Peyer's patch (tissue), 4 donors: ENCODE data around the gene UGT1A8. TPM values are rescaled to one million over a fixed set of nuclear protein-coding genes. Genes with fewer than 3 reads are reported as not detected.

Experiments used
- DNase-seq, 3 donors: peaks; one replicate each; pipeline ENCODE4 v3.0.0-alpha.2; 2017 to 2019
- H3K27ac ChIP-seq, 4 donors: fragments of 200-600 bp; sonication (generic); one replicate each; pipeline ENCODE4 v1.5.1; 2016 to 2019
- H3K27me3 ChIP-seq, 2 donors: fragments of 200-600 bp; sonication (generic); one replicate each; pipeline ENCODE4 v1.5.1; 2019
- H3K36me3 ChIP-seq, 3 donors: fragments of 200-600 bp; sonication (generic); one replicate each; pipeline ENCODE4 v1.5.1; 2016 to 2019
- H3K4me1 ChIP-seq, 4 donors: fragments of 200-600 bp; sonication (generic); one replicate each; pipeline ENCODE4 v1.5.1; 2016 to 2019
- H3K4me3 ChIP-seq, 4 donors: fragments of 200-600 bp; sonication (generic); 1 replicate in 3 of 4; 2 replicates in 1 of 4; pipeline ENCODE4 v1.5.1; 2016 to 2019; ENCODE audit warnings: mild to moderate bottlenecking in 1 of 4
- H3K9me3 ChIP-seq, 4 donors: fragments of 200-600 bp; sonication (generic); one replicate each; pipeline ENCODE4 v1.5.1; 2016 to 2019; ENCODE audit warnings: mild to moderate bottlenecking in 1 of 4
- CTCF ChIP-seq, 6 experiments: fragments of 450-650 bp in 4 of 6; fragments of 200-600 bp in 2 of 6; sonication (generic) in 1 of 6; IDR thresholded peaks; one replicate each; pipeline ENCODE4 v1.5.1; 2017 to 2019; ENCODE audit warnings: antibody characterized with exemption in 6 of 6, mild to moderate bottlenecking in 3 of 6, moderate library complexity in 1 of 6
- POLR2A ChIP-seq, 2 donors: fragments of 450-650 bp; IDR thresholded peaks; one replicate each; pipeline ENCODE4 v1.5.1; 2017; ENCODE audit warnings: antibody characterized with exemption in 2 of 2, mild to moderate bottlenecking in 2 of 2, moderate library complexity in 2 of 2
- total RNA-seq, 4 donors: library from RNA; depleted of rRNA; stranded (reverse); fragments of >200 nt; gene quantifications; one replicate each; pipeline ENCODE4 v1.1.0, GENCODE V29; 2016

The UGT1A8 gene
- total RNA-seq, 4 donors from 2014 or later, result 2.5 to 19.6 (median 10.5) TPM

- no peak overlapping the region for H3K27ac ChIP-seq
- H3K9me3 ChIP-seq, result no peaks in the 10 kb centered on the region
- no peaks in the 10 kb centered on the region for H3K27me3 ChIP-seq
- no peak for TF ChIP-seq POLR2A (IDR thresholded peaks at IDR 0.05)
- no peak overlapping the region for H3K4me3 ChIP-seq
- H3K4me1 ChIP-seq, result no peaks in the 10 kb centered on the region
- DNase-seq, result no peak
- peaks cover 0 to 5% (median 0%) of the 10 kb centered on the region in 3 donors for H3K36me3 ChIP-seq
Measured at GRCh38 chr2:233769260-233769659, 151.8 kb downstream of the UGT1A8 start.

DNA sequence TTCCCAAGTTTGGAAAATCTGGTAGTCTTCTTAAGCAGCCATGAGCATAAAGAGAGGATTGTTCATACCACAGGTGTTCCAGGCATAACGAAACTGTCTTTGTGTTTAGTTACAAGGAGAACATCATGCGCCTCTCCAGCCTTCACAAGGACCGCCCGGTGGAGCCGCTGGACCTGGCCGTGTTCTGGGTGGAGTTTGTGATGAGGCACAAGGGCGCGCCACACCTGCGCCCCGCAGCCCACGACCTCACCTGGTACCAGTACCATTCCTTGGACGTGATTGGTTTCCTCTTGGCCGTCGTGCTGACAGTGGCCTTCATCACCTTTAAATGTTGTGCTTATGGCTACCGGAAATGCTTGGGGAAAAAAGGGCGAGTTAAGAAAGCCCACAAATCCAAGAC, 154.7 kb downstream of the UGT1A8 start:
- Histone ChIP-seq H3K4me1 (no peaks in the 10 kb centered on the region), H3K4me3 (no peak overlapping the region), H3K36me3 (peaks cover 0 to 5% (median 0%) of the 10 kb centered on the region in 3 donors), H3K27ac (no peak overlapping the region), H3K27me3 (no peaks in the 10 kb centered on the region), H3K9me3 (no peaks in the 10 kb centered on the region)
- TF ChIP-seq CTCF (IDR thresholded peaks at IDR 0.05), result no peak
- no peak for TF ChIP-seq POLR2A (IDR thresholded peaks at IDR 0.05)
- no peak for DNase-seq

DNA sequence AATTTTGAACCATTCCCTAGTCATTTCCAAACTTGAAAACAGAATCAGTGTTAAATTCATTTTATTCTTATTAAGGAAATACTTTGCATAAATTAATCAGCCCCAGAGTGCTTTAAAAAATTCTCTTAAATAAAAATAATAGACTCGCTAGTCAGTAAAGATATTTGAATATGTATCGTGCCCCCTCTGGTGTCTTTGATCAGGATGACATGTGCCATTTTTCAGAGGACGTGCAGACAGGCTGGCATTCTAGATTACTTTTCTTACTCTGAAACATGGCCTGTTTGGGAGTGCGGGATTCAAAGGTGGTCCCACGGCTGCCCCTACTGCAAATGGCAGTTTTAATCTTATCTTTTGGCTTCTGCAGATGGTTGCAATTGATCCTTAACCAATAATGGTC, 155.2 kb downstream of the UGT1A8 start:
- H3K4me3 ChIP-seq, result no peak overlapping the region
- H3K36me3 ChIP-seq, result peaks cover 0 to 5% (median 0%) of the 10 kb centered on the region in 3 donors
- no peaks in the 10 kb centered on the region for H3K9me3 ChIP-seq
- H3K27me3 ChIP-seq, result no peaks in the 10 kb centered on the region
- no peak for DNase-seq
- no peaks in the 10 kb centered on the region for H3K4me1 ChIP-seq
- H3K27ac ChIP-seq, result no peak overlapping the region
- no peak for TF ChIP-seq POLR2A (IDR thresholded peaks at IDR 0.05)
- TF ChIP-seq CTCF (IDR thresholded peaks at IDR 0.05), result no peak

DNA sequence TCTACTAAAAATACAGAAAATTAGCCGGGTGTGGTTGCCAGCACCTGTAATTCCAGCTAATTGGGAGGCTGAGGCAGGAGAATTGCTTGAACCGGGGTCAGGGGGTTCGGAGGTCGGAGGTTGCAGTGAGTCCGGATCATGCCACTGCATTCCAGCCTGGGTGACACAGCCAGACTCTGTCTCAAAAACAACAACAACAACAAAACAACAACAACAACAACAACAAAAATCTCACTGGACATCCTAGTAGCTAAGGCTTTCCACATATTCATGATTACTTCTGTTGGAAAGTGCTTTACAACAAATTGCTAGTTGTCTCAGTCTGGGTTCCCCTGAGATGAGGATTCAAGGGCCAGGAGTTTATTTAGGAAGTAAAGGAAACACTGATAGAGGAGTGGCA, 156.4 kb downstream of the UGT1A8 start:
- Histone ChIP-seq H3K36me3 (no peaks in the 10 kb centered on the region), H3K27ac (no peak overlapping the region), H3K27me3 (no peaks in the 10 kb centered on the region), H3K4me3 (no peak overlapping the region), H3K4me1 (no peaks in the 10 kb centered on the region), H3K9me3 (no peaks in the 10 kb centered on the region)
- TF ChIP-seq POLR2A (IDR thresholded peaks at IDR 0.05), result no peak
- TF ChIP-seq CTCF (IDR thresholded peaks at IDR 0.05), result no peak
- no peak for DNase-seq

GRCh38 chr2:233775414-233775813, 158.0 kb downstream of the UGT1A8 start:
- Histone ChIP-seq H3K4me3 (no peak overlapping the region), H3K9me3 (no peaks in the 10 kb centered on the region), H3K4me1 (no peaks in the 10 kb centered on the region), H3K27me3 (no peaks in the 10 kb centered on the region), H3K27ac (no peak overlapping the region), H3K36me3 (no peaks in the 10 kb centered on the region)
- TF ChIP-seq POLR2A (IDR thresholded peaks at IDR 0.05) (no peak), CTCF (IDR thresholded peaks at IDR 0.05) (no peak)
- no peak for DNase-seq

DNA sequence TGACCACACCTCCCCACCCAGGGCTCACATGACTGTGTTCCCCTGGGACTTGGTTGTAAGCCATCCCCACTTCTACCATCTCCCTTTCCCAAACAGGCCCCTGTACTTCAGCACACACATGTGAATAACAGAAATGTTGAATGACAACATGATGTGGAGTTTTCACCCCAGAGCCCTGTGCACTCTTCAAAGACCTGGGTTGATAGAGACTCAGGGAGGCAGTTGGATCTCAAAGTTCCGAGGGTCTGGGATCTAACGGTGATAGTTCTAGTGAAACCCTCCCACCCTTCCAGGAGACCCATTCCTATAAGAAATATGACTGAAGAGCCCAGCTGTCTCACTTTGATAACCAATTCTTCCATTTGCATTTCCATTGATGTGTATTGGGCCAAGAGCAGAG, 160.6 kb downstream of the UGT1A8 start, which contains the start of gene MROH2A:
TSS of gene MROH2A (plus strand) at position 301 of the 400 bp plus-strand sequence. CDS start 1,029 bp downstream, outside the sequence.
- no peak for DNase-seq
- Histone ChIP-seq H3K27ac (no peak within 1 kb of the TSS), H3K27me3 (no peaks in the 10 kb centered on the region), H3K9me3 (no peaks in the 10 kb centered on the region), H3K36me3 (no peaks in the 10 kb centered on the region), H3K4me3 (no peak within 1 kb of the TSS), H3K4me1 (no peaks in the 10 kb centered on the region)
- TF ChIP-seq CTCF (IDR thresholded peaks at IDR 0.05) (no peak), POLR2A (IDR thresholded peaks at IDR 0.05) (no peak)
